Spleen (tissue), 7 donors: Measurements from ENCODE around the gene TNFSF15.

ENCODE experiments used
- POLR2A ChIP-seq, 3 donors: fragments of 450-650 bp; IDR thresholded peaks; one replicate each; pipeline ENCODE4 v1.5.1; 2017; ENCODE audit warnings: antibody characterized with exemption in 3 of 3, mild to moderate bottlenecking in 1 of 3
- POLR2AphosphoS5 ChIP-seq, 3 donors: sonication (generic); formaldehyde crosslinking; IDR thresholded peaks; one replicate each; pipeline ENCODE4 v1.5.1; 2017; ENCODE audit warnings: antibody characterized with exemption in 3 of 3
- TF ChIP-seq, protein P1 (sequence below), 11 experiments: fragments of 200-600 bp in 7 of 11; fragments of 450-650 bp in 4 of 11; sonication (generic) in 4 of 11; IDR thresholded peaks in 8 of 11; conservative IDR thresholded peaks in 3 of 11; 1 replicate in 7 of 11; 2 replicates in 4 of 11; pipeline versions ENCODE4 v1.4.0 to v1.8.0; 2016 to 2021; ENCODE audit warnings: antibody characterized with exemption in 11 of 11, inconsistent platforms in 4 of 11, mild to moderate bottlenecking in 1 of 11
- donor health status: DM: no; HTN: no; CAD: no; lungs with moderate emphysema.
- donor health status: DM: no; HTN: no; CAD: no.
- donor health status: DM: no; HTN: no; CAD: no.

DNA sequence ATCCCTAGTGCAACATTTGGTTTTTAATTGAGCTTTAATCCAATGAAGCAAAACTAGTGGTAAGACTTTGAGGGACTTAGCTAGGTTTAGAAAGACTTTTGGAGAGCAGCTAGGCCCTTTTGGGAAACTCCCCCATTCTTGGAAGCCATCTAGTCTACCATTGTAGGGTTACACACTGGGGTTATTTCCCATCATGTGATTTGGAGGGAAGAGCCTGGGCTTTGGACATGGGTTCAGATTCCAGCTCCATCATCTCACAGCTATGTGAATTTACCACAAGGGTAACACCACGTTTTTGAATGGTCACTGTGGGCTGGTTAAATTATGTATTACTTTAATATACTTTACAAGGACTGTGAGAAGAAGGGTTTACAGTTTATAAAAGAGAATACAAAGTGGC is 18.3 kb upstream of the TNFSF15 start:
- TF ChIP-seq, protein P1, sequence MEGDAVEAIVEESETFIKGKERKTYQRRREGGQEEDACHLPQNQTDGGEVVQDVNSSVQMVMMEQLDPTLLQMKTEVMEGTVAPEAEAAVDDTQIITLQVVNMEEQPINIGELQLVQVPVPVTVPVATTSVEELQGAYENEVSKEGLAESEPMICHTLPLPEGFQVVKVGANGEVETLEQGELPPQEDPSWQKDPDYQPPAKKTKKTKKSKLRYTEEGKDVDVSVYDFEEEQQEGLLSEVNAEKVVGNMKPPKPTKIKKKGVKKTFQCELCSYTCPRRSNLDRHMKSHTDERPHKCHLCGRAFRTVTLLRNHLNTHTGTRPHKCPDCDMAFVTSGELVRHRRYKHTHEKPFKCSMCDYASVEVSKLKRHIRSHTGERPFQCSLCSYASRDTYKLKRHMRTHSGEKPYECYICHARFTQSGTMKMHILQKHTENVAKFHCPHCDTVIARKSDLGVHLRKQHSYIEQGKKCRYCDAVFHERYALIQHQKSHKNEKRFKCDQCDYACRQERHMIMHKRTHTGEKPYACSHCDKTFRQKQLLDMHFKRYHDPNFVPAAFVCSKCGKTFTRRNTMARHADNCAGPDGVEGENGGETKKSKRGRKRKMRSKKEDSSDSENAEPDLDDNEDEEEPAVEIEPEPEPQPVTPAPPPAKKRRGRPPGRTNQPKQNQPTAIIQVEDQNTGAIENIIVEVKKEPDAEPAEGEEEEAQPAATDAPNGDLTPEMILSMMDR (IDR thresholded peaks at IDR 0.05 in 8 of 11, conservative IDR thresholded peaks at IDR 0.05 in 3 of 11), result no peak
- TF ChIP-seq POLR2A (IDR thresholded peaks at IDR 0.05) (no peak), POLR2AphosphoS5 (IDR thresholded peaks at IDR 0.05) (no peak)
